ENCODE measurements around the gene TMEM52B. TPM values are rescaled to one million over a fixed set of nuclear protein-coding genes. Genes with fewer than 3 reads are reported as not detected.
A peak's percentile ranks its signal among the peaks of the same experiment; 100 is the strongest.

Gene TMEM52B
- total RNA-seq, 4 donors from 2014 or later: 0.16 TPM; not detected in 3

DNA sequence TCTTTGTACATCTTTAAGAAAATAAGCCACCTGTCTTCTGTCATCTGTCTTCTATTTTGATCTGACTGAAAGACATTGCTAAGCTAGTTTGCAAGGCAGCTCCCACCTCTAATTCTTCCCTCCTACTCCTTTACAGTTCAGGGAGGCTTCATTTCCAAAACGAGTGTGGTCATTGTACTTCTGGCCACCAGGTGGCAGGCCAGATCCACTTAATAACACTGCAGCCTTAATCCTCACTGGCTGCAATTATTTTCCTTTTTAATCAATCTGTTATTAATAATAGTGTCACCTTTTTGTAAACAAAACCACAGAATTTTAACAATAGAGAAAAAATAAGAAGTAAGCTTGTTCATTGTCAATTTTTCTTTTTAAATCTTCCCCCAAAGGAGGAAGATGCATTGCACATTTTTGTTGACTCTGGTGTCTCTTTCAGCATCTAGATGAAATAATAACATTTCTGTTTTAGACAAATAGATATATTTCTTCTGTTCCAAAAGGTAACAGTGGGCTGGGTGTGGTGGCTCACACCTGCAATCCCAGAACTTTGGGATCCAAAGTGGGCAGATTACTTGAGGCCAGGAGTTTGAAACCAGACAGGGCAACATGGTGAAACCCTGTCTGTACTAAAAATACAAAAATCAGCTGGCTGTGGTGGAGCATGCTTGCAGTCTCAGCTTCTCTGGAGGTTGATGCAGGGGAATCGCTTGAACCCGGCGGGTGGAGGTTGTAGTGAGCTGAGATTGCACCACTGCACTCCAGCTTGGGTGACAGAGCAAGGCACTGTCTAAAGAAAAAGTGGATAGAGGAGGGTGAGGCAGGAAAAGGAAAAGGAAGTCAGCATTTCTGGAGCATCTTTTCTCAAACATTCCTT lies 57.2 kb downstream of the TMEM52B start:
- no peak for DNase-seq (ENCODE audit: low spot score in 2 of 2)
- Histone ChIP-seq H3K27me3 (no peaks in the 10 kb centered on the region), H3K4me3 (no peak overlapping the region), H3K4me1 (no peaks in the 10 kb centered on the region), H3K27ac (no peak overlapping the region), H3K9me3 (no peaks in the 10 kb centered on the region), H3K36me3 (no peaks in the 10 kb centered on the region)
- TF ChIP-seq CTCF (IDR thresholded peaks at IDR 0.05) (peak; percentile 74 to 84), POLR2A (IDR thresholded peaks at IDR 0.05) (no peak)
- 71% methylated on average over 4 of the region's 4 CpGs for WGBS

- H3K4me1 ChIP-seq: no peaks in the 10 kb centered on the region
- H3K9me3 ChIP-seq: no peaks in the 10 kb centered on the region
- no peak for TF ChIP-seq CTCF (IDR thresholded peaks at IDR 0.05)
- TF ChIP-seq POLR2A (IDR thresholded peaks at IDR 0.05): no peak
- no peak for TF ChIP-seq EP300 (IDR thresholded peaks at IDR 0.05)
- TF ChIP-seq POLR2AphosphoS5 (IDR thresholded peaks at IDR 0.05): no peak
- no peak overlapping the region for H3K4me3 ChIP-seq
- no peaks in the 10 kb centered on the region for H3K36me3 ChIP-seq
- no peak for DNase-seq (ENCODE audit: low spot score in 2 of 2)
- no peak overlapping the region for H3K27ac ChIP-seq
- H3K27me3 ChIP-seq: no peaks in the 10 kb centered on the region
- WGBS: 97% methylated on average over 1 of the region's 1 CpG
Measured at GRCh38 chr12:10236720-10237119, 57.9 kb downstream of the TMEM52B start.

DNA sequence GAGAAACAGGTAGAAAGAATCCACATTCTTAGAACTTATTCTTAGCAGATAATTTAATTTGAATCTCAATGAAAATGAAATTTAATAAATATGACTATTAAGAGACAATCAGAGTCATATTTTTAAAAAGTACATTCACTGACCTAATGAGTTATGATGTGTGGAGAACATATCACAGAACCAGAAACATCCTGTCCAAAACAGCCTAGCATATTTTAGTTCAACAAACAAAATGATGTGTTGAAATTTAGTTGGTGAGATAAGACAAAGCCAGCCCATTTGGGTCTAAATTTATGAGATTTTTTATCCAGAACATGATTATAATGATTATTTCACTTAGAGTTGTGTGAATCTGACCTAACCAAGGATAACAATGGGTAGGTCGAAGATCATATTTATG lies 59.7 kb downstream of the TMEM52B start:
- no peaks in the 10 kb centered on the region for H3K4me1 ChIP-seq
- H3K27me3 ChIP-seq: no peaks in the 10 kb centered on the region
- TF ChIP-seq POLR2A (IDR thresholded peaks at IDR 0.05) (no peak), EP300 (IDR thresholded peaks at IDR 0.05) (no peak), CTCF (IDR thresholded peaks at IDR 0.05) (no peak), POLR2AphosphoS5 (IDR thresholded peaks at IDR 0.05) (no peak)
- no peak overlapping the region for H3K27ac ChIP-seq
- WGBS: 92% methylated on average over 1 of the region's 1 CpG
- no peak overlapping the region for H3K4me3 ChIP-seq
- DNase-seq (ENCODE audit: low spot score in 2 of 2): no peak
- H3K36me3 ChIP-seq: no peaks in the 10 kb centered on the region
- no peaks in the 10 kb centered on the region for H3K9me3 ChIP-seq

DNA sequence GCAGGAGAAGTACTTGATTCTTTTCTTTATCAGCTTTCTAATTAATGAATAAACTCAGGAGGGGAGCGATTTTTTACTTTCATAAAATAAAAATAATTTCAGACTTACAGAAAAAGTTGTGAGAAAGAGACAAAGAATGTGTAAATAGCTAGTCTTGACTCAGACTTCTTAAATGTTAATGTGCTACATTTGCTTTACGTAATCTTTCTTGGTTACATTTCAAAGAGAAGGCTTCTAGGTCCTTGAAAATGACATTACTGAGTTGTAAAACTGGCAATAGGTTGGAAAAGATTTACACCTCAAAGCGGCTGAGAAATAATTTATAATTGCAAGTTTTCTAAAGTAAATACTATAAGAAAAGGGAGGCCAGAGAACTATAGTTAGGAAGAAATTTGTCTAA lies 62.5 kb downstream of the TMEM52B start:
- Histone ChIP-seq H3K4me3 (no peak overlapping the region), H3K4me1 (no peaks in the 10 kb centered on the region), H3K9me3 (no peaks in the 10 kb centered on the region), H3K27ac (no peak overlapping the region), H3K27me3 (no peaks in the 10 kb centered on the region), H3K36me3 (no peaks in the 10 kb centered on the region)
- DNase-seq (ENCODE audit: low spot score in 2 of 2): no peak
- no peak for TF ChIP-seq CTCF (IDR thresholded peaks at IDR 0.05)
- no peak for TF ChIP-seq POLR2AphosphoS5 (IDR thresholded peaks at IDR 0.05)
- no peak for TF ChIP-seq POLR2A (IDR thresholded peaks at IDR 0.05)
- no peak for TF ChIP-seq EP300 (IDR thresholded peaks at IDR 0.05)
- 56% methylated on average over 3 of the region's 3 CpGs for WGBS

Other genes starting within 250 kb of the TMEM52B start
- 10 to 100 TPM; 35.7 to 68.5 (median 60.8) TPM for gene CLEC2A, start 246.7 kb upstream of the TMEM52B start, total RNA-seq
- gene CLEC12A, start 207.6 kb upstream of the TMEM52B start, total RNA-seq: under 1 TPM in 1 of 4 donors, not detected in 3; 0.30 TPM
- not detected for gene CLEC1B, start 179.9 kb upstream of the TMEM52B start, total RNA-seq
- 1 to 10 TPM; 2.0 to 5.9 (median 4.3) TPM for gene CLEC12B, start 168.4 kb upstream of the TMEM52B start, total RNA-seq
- gene CLEC9A, start 148.3 kb upstream of the TMEM52B start, total RNA-seq: not detected
- gene CLEC1A, start 80.0 kb upstream of the TMEM52B start, total RNA-seq: 1 to 10 TPM in 2 of 4 donors, under 1 TPM in 2; 0.42 to 2.1 (median 1.1) TPM
- 1 to 10 TPM; 3.7 to 6.6 (median 4.1) TPM for gene CLEC7A, start 48.8 kb upstream of the TMEM52B start, total RNA-seq
- gene OLR1, start 6.9 kb upstream of the TMEM52B start, total RNA-seq: not detected
- gene GABARAPL1, start 33.8 kb downstream of the TMEM52B start, total RNA-seq: 10 to 100 TPM; 48.7 to 94.6 (median 81.1) TPM
- 1 to 10 TPM in 1 of 4 donors, under 1 TPM in 2, not detected in 1; 0.72 to 1.1 (median 0.76) TPM for gene KLRD1, start 128.8 kb downstream of the TMEM52B start, total RNA-seq
- gene KLRK1, start 211.0 kb downstream of the TMEM52B start, total RNA-seq: 1 to 10 TPM in 1 of 4 donors, under 1 TPM in 1, not detected in 2; 0.51 to 4.3 TPM
- not detected for gene KLRC4, start 230.7 kb downstream of the TMEM52B start, total RNA-seq
- not detected for gene KLRC3, start 241.6 kb downstream of the TMEM52B start, total RNA-seq

All from suprapubic skin (tissue), 4 donors.